GM19372 (cell line): ENCODE data around the gene TLCD2.
"Not testable (repeated sequence)": the region's sequence is repeated elsewhere in the genome, so short reads cannot be mapped to it uniquely, and the experiment has no call there.

Experiments used
- ATAC-seq: cut with Tn5 transposase; IDR thresholded peaks from one replicate; pipeline ENCODE4 v1.9.1; 2021; ENCODE audit warnings: mild to moderate bottlenecking, low read depth, moderate library complexity; ENCODE audit not compliant: unreplicated experiment

TLCD2 gene, protein sequence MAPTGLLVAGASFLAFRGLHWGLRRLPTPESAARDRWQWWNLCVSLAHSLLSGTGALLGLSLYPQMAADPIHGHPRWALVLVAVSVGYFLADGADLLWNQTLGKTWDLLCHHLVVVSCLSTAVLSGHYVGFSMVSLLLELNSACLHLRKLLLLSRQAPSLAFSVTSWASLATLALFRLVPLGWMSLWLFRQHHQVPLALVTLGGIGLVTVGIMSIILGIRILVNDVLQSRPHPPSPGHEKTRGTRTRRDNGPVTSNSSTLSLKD

DNA sequence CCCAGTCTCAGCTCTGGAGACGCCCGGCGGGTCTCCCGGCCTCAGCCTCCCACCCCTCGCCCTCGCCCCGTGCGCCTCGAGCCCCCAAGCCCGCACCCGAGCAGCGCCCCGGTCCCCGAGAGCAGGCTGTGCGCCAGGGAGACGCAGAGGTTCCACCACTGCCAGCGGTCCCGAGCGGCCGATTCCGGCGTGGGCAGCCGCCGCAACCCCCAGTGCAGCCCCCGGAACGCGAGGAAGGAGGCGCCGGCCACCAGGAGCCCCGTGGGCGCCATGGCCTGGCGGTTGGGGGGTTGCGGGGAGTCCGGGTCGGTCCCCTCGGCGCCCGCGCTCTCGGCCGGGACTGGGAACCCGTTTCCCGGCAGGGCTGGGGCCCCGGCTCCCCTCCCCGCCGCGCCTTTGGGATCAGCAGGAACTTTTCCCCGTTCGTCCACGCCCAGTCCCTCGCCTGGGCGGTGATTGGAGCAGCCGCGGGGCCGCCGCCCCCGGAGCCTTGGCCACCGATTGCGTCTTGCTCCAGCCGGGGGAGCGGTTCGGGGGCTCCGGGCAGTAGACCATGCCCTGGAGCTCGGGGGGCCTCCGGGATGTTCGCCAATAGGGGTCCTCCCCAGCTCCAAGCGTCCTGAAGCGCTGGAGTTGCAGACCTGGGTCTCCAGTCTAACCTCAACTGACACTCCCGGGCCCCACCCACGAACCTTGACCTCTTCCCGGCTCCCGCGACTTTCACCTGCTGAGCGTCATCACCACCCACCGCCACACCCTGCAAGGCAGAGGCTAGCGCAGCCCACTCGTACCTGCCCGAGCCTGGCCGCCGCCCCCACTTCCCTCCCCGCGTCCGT lies at the start of gene TLCD2:
Gene TLCD2, minus strand, starts transcription at position 407 of the 836 bp plus-strand sequence. Its CDS starts 135 bp downstream, at position 272.
- ATAC-seq, result no peak

DNA sequence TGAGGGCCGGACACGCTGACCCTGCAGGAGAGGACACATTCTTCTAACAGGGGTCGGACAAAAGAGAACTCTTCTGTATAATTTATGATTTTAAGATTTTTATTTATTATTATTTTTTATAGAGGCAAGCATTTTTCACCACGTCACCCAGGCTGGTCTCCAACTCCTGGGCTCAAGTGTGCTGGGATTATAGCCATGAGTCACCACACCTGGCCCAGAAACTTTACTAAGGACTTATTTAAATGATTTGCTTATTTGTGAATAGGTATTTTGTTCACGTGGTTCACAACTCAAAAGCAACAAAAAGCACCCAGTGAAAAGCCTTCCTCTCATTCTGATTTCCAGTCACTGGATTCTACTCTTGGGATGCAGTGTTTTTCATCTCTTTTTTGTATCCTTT lies 49.4 kb upstream of the TLCD2 start:
- no peak for ATAC-seq

DNA sequence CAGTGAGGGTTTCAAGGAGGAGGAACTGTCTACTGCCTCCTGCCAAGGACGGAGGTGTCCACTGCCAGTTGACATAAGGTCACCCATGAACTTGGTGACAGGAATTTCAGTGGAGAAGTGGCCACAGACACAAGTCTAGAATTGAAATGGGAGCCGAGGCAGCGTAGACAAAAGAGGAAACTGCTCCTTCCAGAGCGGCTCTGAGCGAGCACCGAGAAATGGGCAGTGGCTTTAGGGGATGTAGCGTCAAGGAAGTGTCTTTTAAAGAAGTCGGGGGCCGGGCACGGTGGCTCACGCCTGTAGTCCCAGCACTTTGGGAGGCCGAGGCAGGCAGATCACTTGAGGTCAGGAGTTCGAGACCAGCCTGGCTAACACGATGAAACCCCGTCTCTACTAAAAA lies 48.6 kb upstream of the TLCD2 start:
- no peak for ATAC-seq

DNA sequence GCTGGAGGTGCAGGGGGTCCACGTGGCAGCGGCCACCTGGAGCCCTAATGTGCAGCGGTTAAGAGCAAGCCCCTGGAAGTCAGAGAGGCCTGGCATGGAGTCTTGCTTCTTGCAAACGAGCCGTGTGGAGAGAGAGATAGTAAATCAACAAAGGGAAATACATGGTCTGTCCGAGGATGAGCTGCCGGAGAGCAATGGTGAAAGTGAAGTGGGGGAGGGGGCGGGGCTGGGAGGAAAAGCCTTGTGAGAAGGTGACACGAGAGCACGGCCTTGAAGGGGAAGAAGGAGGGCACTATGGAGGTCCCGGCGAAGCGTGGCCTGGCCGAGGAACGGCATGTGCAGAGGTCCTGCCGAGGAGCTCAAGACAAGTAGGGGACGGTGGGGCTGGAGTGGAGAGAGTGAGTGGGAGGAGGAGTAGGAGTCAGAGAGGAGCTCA lies 45.7 kb upstream of the TLCD2 start:
- ATAC-seq, result no peak

DNA sequence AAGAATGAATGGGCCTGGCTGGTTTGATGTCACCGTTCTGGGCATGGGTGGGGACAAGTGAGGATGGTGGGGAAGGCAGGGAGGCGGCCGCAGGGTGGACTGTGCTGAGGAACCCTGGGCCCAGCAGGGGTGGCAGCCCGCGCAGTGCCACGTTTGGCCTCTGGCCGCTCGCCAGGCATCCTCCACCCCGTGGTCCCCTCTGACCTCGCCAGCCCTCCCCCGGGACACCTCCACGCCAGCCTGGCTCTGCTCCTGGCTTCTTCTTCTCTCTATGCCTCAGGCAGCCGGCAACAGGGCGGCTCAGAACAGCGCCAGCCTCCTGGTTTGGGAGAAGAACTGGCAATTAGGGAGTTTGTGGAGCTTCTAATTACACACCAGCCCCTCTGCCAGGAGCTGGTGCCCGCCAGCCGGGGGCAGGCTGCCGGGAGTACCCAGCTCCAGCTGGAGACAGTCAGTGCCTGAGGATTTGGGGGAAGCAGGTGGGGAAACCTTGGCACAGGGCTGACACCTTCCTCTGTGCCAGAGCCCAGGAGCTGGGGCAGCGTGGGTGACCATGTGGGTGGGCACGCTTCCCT lies 45.2 kb upstream of the TLCD2 start:
- ATAC-seq, result no peak

DNA sequence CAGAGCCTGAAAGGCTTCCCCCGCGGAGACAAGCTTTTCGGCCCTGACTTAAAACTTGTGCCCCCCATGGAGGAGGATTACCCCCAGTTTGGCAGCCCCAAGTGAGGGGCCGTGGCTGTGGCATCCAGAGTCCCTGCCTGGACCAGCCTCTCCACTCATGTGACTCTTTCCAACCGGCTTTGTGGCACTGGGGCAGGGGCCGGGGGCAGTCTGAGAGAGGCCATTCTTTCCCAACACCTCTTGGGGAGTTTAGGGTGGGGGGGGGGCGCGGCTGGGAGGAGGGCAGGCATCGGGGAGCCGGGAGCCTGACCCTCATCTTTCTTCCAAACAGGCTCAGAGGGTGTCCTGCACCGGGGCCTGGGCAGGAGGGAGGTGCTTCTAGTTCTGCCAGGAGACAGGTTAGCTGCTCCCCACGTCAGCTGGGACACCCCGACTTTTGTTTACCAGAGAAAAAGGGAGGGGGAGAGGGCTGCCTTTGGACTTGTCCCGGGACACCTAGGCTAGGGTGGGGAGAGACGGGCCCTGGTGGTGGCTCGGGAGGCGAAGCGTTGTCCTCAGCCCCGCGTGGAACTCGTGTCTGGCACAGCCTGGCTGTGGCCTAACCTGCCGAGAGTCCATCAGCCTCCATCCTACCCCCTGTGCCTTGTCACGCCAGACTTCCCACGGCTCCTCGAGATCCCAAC lies 44.4 kb upstream of the TLCD2 start:
- ATAC-seq, result no peak

DNA sequence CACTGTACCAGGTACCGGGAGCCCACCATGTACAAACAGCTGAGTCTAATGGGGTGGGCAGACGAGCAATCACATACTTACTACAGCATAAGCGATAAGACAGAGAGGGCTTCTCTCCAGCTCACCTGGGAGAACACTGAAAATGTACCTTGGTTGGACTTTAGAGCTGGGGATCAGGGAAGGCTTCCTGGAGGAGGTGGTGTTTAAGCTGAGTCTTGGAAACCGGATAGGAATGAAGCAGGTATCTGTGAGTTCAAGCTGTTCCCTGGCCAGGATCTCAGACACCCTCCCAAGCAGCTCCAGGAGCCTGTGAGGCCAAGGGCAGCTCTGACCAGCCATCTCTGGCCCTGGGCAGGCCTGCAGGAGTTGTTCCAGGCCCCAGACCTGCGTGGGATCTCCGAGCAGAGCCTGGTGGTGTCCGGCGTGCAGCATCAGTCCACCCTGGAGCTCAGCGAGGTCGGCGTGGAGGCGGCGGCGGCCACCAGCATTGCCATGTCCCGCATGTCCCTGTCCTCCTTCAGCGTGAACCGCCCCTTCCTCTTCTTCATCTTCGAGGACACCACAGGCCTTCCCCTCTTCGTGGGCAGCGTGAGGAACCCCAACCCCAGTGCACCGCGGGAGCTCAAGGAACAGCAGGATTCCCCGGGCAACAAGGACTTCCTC lies 43.7 kb upstream of the TLCD2 start:
- no peak for ATAC-seq

DNA sequence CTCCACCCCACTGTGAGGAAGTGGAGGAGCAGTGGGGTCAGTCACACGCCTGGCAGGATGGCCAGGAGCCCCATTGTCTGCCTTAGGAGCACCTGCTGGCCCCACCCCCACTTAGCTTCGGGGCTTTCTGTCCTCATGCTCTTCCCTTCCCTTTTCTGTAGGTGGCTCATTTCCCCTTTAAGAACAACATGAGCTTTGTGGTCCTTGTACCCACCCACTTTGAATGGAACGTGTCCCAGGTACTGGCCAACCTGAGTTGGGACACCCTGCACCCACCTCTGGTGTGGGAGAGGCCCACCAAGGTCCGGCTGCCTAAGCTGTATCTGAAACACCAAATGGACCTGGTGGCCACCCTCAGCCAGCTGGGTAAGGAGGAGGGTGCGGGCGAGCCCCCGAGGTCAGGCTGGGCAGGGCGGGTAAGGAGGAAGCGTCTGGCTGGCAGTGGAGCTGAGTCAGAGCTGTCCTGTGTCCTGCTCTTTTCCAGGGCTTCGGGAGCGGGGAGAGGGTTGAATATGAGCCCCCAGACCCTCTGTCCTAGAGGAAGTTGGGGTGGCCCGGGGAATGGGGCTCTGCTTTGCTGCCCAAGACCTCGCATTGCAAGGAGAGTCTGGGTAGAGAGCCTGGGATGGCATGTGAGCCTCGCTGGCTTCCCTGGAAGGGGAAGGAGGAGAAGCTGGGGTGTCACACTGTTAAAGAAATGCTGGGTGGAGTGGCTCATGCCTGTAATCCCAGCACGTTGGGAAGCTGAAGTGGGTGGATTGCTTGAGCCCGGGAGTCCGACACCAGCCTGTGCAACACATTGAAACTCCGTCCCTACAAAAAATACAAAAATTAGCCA lies 42.5 kb upstream of the TLCD2 start:
- ATAC-seq, result no peak

DNA sequence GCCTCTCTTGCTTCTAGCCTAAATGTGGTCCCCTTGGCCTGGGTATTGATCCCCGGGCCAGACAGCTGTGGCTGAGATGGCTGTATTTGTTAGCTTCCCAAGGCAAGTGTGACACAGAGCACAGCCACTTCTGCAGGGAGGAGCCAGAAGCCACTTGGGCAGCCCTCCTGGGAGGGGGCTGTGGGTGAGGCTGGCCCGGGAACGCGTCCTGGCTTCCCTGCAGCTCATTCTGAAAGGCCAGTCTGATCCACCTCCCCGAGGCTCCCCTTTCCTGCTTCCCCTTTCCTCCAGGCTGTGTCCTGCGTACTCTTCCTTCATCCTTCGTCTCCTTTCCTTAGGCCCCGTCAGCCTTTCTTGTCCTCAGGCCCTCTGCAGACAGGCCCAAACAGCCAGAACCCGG lies 40.5 kb upstream of the TLCD2 start:
- no peak for ATAC-seq

DNA sequence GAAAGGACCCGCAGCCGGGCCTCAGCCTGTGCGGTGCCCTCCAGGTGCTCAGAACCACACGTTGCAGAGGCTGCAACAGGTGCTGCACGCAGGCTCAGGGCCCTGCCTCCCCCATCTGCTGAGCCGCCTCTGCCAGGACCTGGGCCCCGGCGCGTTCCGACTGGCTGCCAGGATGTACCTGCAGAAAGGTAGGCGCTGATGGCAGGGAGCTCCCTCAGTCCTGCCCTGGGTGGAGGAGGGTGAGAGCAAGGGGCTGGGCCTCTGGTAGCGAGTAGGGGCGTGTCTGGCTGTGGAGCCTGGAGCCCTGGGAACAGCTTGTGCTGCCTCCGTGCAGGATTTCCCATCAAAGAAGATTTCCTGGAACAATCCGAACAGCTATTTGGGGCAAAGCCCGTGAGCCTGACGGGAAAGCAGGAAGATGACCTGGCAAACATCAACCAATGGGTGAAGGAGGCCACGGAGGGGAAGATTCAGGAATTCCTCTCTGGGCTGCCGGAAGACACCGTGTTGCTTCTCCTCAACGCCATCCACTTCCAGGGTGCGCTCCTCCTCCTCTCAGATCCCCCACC lies 36.9 kb upstream of the TLCD2 start:
- ATAC-seq, result no peak

DNA sequence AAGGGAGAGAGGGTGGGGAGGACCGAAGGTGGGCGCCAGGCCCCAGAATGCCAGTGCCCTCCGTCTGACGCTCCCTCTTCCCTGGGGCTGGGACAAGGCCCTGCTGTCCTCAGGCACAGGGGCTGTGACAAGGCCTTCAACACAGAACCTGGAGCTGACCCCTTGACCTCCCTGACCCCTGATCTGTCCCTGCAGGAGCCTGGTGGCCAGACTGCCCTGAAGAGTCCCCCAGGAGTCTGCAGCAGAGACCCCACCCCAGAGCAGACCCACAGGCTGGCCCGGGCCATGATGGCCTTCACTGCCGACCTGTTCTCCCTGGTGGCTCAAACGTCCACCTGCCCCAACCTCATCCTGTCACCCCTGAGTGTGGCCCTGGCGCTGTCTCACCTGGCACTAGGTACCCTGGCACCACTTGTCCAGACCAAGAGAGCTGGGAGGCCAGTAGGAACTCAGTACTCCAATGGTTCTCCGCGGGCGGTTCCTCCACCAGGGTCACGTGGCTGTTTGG lies 35.4 kb upstream of the TLCD2 start:
- ATAC-seq, result no peak

DNA sequence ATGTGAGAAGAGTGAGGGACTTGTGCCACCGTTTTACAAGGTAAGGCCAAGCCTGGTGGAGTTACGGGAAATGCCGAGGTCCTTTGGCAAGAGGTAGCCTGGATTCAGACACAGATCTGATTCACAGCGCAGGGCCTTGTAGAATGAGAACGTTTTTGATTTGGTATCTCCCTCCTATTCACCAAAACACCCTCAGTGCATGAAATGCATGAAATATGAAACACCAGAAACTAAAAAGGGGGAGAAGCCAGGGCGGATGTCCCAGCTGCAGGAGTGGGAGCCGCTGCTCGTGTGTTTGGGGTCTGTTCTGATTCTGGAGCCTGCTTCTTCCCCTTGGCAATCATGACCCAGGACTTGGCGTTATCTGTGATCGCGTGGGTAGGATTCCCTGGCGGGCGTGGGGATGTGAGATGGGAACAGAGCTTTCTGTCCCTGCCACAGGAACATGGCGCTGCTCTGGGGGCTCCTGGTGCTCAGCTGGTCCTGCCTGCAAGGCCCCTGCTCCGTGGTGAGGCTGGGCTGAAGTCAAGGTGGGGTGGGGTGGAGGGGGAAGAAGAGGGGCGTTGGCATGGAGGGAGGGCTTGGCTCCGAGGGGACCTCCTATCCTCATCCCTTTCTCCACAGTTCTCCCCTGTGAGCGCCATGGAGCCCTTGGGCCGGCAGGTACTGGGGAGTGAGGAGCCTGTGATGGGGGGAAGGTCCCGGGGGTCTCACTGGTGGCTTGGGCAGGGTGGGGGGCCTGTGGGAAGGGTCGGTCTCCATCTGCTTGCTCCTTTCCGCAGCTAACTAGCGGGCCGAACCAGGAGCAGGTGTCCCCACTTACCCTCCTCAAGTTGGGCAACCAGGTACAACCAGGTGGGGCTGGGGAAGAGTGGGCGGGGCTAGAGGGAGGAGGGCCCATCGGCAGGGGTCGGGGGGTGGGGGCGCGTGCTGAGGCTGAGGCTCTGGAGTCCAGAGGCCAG lies 34.7 kb upstream of the TLCD2 start:
- ATAC-seq, result no peak

DNA sequence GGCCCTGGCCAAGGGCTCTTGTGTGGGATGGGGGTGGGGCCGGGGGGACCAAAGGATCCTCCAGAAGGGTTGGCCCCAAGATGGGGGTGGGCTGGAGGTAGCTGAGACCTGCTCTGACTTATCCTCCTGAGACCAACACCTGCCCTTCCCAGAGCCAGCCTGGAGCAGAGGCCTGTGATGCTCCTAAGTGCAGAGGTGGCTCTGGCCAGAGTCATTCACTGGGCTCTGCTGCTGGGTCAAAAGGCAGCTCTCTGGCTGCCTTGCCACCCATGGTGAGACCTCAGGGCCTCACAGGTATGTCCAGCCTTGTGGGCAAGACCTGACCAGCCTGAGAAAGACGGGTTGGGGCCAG lies 32.9 kb upstream of the TLCD2 start:
- no peak for ATAC-seq

DNA sequence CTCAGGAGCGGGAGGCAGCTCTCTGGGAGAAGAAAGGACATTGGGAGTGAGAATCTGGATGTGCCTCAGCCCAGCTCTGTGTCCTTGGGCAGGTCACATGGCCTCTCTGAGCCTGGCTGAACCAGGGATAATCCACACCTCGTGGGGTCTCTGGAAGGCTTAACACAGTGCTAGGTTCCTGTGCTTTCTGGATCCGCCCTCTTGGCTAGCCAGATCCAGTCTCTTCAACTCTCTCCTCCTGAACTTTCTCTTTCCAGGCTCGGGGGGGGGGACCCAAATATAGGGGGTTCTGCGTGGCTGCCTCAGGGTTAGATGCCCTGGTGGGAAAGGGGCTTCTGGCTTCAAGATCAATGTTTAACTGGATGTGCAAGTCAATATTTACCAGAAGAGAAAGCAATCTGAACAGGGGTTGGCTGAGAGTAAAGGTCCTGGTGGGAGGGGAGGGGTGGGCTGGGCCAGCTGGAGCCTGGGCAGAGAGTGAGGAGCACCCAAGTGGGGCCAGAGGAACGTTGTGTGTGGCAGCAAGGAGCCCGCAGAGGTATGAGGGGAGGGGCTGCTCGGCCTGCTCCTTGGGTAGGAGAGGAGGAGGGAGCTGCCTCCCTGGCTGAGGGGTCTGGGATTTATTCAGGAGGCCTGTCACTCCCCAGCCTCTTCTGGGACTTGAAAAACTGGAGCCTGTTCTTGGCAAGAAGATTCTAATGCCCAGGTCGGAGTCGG lies 32.4 kb upstream of the TLCD2 start, which contains the start of gene SERPINF2:
Gene SERPINF2, plus strand, starts transcription at position 501 of the 717 bp plus-strand sequence. CDS start 2,125 bp downstream, outside the sequence.
- no peak for ATAC-seq

DNA sequence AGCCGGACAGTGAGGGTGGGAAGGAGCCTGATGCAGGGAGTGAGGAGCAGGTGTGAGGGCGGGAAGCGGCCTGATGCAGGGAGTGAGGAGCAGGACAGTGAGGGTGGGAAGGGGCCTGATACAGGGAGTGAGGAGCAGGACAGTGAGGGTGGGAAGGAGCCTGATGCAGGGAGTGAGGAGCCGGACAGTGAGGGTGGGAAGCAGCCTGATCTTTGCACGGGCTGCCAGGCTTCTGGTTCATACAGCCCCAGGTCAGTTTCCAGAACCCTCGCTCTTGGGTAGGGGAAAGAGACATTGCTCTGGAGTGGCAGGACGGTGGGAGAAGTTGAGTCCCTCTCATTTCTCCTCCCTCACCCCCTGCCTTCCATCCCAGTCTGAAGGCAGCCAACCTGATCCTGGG lies 31.7 kb upstream of the TLCD2 start:
- not testable (repeated sequence) for ATAC-seq

DNA sequence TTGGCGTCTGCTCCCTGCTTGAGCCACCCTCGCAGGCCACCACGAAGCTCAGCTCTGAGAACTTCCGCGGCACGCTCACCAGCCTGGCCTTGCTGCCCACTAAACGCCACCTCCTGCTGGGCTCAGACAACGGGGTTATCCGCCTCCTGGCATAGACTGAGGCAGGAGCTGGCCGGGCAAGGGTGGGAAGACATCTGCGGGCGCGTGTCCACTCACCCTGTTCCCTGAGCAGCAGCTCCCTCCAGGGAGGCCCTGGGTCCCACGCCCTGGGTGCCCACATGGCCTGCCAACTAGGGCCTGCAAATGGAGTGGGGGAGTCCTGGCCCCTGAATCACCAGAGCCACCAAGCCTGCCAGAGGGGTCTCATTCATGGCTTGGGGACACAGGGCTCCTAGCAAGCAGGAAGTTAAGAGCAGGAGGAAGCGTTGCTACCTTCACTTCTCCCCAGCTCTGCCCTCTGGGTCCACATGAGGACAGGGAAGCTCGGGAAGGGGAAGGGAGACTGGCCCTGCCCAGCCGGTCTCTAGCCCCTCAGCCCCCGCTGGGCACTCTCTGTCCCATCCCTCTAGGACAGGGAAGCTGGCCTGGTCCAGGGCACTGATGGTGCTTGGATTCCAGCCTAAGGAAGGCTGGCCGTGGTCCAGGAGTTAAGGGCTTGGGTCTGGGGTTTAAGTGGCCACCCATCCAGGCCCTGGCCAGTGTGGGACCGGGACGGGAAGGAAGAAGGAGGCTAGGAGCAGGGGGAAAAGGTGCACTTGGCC lies 27.5 kb upstream of the TLCD2 start:
- ATAC-seq, result no peak
